GM18867 (cell line): Measurements from ENCODE around the gene PAM.

Source experiments
- ATAC-seq: cut with Tn5 transposase; IDR thresholded peaks from one replicate; pipeline ENCODE4 v1.9.1; 2021; ENCODE audit warnings: mild to moderate bottlenecking, moderate library complexity; ENCODE audit not compliant: unreplicated experiment

The PAM gene

GRCh38 chr5:102856389-102856777, 101.3 kb downstream of the PAM start:
- no peak for ATAC-seq

DNA sequence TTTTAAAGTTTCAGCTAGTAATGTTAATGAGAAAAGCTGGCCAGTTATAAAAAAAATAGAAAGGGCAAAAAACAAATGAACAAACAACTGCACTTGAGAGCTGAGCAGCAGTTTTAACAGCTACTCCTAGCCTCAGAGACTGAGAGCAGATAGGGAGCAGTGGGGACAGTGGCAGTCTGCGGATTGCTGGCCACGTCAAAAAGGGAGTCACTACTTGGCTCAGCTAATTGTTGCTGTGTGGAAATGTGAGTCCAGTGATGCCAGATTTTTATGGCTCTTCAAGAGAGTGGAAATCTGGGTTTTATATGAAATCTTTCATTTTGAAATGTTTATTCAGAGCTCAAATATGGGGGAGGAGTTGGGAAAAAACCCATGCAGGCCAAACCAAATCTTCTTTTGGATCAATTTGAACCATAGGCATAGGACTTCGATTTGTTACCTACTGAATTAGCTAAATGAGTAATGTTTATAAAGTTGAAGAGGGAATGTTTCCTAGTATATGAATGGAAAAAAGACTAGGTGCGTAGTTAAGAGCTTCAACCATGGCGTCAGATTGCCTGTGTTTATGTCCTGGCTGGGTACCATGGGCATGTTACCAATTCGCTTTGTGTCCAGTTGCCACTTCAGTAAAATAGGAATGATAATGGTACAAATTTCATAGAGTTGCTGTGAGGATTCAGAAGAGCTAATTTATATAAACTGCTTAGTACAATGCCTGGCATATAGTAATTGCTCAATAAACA, 102.1 kb downstream of the PAM start:
- no peak for ATAC-seq

DNA sequence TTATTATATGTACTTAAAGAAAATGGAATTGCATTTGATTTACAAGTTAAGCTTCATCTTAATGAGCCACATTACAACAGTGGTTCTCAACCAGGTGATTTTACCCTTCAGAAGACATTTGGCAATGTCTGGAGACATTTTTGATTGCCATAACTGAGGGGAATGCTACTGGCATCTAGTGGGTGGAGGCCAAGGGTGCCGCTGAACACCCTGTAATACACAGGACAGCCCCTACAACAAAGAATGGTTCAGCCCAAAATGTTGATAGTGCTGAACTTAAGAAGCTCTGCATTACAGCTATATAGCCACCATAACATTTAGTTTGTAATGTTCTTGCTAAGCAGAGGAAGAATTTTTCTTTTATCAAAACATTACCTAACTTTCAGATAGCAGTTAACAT, 103.1 kb downstream of the PAM start:
- no peak for ATAC-seq

DNA sequence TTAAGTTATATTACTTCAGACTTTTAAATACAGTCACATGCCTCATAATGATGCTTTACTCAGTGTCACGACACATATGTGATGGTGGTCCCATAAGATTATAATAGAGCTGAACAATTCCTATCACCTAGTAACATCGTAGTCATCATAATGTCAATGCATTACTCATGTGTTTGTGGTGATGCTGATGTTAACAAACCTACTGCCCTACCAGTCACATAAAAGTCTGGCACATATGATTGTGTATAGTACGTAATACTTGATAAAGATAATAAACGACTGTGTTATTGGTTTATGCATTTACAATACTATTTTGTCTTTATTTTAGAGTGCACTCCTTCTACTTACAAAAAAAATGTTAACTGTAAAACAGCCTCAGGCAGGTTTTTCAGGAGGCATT, 103.7 kb downstream of the PAM start:
- no peak for ATAC-seq

DNA sequence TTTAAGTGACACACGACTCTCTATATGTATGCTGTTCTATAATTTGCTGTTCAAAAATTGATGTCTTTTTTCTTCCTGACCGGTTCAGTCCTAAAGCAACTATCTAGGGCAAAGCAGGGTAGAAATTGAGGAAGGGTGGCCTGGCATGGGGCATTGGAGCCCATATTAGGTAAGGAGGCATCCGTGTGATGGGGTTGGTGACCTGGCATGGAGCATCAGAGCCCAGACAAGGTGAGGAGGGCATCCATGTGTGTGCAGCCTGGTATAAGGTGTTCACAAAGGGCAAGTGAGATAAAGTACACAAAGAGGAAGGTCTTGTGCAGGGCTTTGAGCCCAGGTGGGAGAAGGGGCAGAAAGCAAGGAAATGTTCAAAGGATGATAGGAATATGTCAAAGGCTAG, 104.9 kb downstream of the PAM start:
- ATAC-seq: no peak

GRCh38 chr5:102863058-102863457, 108.0 kb downstream of the PAM start:
- no peak for ATAC-seq

DNA sequence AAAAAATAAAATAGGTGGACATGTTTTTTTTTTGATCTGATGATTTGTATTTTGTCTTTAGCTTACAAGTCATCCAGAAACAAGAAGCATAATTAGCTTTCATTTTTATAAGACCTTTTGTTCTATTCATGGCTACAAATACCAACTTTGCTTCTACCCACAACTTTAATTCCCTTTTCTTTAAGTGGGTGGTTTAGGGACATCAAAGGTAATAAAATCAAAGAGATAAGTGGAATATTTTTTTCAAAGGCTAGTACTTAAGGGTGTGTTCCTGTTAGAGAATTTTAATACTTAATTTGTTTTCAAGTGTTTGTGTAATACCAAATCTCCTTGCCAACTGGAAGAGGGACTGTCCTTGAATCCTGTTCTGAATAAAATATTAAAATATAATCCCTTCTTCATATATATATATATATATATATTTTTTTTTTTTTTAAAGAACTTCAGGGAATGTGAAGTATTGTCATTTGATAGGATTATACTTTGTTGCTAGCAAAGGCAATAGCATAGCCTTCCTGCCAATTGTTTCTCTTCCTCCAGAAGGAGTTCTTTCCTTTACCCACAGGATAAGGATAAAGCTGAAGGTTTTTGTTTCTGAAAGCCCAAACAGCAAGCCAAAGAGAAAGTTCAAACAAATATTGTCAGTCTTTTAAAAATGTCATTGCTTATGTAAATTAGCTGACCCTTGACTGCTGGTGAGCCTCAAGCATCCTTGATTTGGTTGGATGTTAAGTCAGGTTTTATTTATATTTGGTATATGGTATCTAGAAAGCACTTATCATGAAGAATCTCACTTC, 108.9 kb downstream of the PAM start:
- ATAC-seq: no peak

- no peak for ATAC-seq
These were observed 110.0 kb downstream of the PAM start for GRCh38 chr5:102865171-102865509.

DNA sequence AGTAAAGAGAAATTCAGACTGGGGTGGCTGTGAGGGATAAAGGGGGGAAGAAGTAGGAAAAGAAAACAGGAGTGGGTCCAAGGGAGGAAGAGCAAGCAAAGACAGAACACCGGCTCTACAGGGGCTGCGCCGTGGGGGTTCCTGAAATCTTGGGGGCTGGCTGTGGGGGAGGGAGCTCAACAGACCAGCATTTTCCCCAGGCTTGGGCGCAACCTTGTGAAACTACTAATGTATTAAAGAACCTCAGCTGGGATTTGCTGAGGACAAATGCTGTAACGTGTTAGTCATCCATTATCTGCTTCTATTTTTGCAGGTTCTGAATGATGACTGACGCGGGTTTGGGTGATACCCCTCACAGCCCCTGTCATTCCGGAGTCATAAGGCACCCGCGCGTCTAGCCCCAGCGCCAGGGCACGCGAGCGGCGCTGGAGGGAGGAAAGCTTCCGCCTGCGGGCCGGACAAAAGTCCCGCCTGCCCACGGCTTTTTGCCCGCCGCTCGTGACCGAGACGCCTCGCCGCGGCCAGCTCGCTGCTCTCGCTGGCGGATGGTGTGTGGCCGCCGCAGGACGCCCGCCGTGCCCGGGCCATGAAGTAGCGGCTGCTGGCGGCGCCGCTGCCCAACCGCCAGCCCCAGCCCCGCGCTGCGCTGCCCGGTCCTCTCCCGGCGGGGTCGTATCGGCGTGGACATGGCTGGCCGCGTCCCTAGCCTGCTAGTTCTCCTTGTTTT, 110.6 kb downstream of the PAM start:
- peak; percentile 80 for ATAC-seq

DNA sequence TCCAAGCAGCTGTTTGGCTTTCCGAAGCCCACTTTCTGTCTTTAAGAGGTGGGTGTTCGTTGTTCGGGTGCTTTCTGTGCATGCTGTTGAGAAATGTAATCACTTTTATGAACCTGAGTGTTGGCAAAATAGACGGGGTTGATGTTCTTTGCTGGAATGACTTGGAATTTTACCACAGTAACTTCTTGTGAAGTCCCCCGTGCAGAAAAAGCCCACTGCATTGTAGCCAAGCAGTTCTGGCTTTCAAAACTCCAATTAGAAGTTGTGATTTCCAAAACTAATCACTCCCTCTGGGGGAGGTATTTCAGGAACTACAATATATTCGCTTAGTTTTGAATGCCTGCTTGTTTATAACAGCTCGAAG, 111.1 kb downstream of the PAM start:
- ATAC-seq: peak; percentile 3

DNA sequence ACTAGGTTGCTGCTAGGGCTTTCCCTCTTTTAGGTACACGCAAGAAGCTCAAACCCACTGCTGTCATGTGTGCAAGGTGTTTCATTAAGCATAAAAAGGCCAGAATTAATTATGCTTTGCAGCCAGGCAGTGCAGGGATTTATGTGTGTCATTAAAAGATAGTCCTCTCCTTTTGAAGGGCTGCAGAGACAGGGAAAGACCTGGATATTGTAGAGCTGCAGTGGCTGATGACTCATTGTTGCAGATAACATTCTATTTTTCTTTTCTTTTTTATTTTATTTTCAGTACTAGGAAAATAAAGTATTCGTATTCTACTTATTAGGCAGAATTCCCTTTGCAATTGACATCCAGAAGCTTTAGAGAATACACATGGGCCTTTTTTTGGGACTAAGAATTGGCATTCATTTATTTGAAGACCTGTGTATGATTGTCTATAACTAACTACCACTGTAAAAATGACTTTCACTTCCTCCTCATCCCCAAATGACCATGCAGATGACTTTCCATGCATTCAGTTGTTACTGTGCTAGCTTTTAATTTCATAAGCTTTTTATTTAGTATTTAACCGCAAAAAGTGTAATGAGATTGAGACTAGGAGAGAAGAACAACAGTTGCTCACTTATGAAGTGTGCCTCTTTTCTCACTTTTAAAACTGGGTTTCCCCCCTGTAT, 113.0 kb downstream of the PAM start:
- ATAC-seq: no peak

GRCh38 chr5:102869230-102869629, 114.1 kb downstream of the PAM start:
- ATAC-seq: no peak

DNA sequence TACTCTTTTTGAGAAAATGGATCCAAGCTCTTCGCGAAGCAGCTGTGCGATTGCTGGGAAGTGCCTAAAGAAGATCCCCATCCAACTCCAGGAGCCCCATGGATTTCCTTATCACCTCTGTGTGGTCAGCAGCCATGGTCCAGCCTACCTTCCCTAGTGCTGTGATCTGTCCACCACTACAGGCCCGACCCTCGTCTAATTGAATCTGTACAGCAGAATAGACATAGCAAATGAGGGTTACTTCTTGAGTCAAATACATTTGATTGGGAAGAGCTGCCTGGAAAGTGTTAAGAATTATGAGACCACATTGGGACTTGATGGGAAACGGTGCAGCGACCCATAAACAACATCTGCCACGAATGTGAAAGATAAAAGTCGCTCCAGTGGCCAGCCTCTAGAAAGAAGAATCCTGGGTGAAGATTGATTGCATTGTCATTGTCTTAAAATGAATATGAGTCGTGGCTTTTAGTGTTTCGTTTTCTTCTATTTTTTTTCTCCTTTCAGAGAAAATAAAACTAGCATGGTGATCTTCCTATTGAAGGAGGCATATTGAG, 118.4 kb downstream of the PAM start:
- no peak for ATAC-seq

DNA sequence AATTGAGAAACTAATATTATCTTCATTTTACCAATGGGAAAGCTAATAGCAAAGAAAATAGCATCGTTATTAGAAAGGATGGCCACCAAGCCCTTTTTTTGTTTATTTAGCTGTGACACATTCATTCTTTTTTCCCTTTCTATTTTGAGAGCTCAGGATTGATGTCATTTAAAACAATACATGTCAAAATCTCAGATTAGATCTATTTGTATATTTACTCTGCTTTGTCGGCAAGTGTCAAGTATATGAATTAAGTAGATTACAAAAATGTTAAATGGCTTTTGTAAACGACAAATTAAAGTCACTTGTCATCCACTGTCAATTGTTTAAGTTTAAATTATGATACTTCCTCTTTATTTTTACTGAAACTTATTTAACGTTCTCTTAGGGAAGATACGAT, 118.9 kb downstream of the PAM start:
- no peak for ATAC-seq

GRCh38 chr5:102875721-102876123, 120.6 kb downstream of the PAM start:
- no peak for ATAC-seq

DNA sequence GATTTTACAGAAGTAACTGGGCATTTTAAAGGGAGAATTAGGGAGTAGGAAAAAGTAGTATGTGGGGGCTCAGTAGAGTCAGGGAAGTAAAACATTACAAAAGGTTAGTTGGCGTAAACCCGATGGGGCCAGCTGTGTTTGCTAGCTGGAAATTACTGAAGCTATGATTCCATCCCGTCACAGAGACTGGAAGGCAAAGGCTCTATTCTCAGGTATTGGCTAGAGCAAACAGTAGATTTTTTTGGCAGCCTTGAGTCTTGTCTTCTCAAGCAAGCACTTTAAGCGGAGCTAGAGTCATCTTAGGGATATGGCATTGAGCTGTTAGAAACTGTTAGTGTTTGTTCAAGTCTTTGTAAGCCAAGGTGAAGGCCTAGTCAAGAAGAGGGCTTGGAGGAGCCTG, 121.5 kb downstream of the PAM start:
- ATAC-seq: no peak

- ATAC-seq: no peak
These were observed 124.6 kb downstream of the PAM start for GRCh38 chr5:102879741-102880140.

DNA sequence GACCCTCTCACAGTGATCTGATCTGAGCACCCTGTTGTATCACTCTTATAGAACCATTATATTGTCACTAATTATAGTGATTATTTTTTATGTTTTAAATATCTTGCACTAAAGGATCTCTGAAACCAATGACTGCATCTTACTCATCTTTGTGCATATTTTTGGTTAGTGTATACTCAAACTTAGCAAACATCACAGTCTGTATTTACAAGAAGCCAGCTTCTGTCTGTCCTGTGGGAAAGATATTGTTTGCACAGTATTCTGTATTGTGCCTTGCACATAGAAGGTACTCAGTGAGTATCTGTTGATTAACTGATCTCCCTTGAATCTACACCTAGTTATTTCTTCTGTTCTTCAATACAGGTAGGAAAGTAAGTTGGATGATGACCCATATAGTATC, 131.5 kb downstream of the PAM start:
- no peak for ATAC-seq

DNA sequence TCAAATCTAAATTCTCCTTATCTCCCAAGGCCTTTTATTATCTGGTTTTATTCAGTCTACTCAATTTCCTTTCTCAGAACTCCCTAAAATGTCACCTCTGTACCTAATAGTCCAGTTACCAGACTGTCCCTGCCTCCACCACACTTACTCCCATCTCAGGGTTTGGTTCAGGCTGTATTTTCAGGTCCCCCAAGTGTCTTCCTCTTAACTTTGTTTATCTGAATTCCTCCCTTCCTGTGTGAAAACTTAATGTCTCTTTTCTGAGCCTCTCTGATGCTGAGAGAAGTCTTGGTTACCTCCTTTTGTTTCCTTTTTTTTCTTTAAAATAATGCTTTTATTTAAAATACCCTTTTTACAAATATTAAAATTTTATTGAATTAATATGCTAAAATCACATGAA, 133.4 kb downstream of the PAM start:
- ATAC-seq: no peak

DNA sequence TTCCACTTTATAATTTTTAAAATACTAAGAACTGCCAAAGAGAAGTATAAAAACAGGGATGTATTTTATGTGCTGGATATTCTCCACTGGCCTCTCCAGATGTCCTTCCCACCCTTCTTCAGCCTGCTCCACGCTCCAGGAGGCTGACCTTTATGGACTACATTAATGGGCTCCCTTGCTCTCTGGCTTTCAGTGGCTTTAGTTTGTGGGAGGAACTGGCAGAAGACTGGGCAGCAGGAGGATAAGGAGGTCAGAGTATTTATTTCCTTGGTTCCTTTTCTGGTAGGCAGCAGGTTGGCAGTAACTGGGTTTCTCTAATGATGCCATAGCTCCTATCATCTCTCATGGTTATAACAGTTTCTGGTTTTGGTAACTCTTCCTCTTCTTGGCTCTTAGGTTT, 133.9 kb downstream of the PAM start:
- ATAC-seq: no peak

- no peak for ATAC-seq
These were observed 135.0 kb downstream of the PAM start for GRCh38 chr5:102890133-102890532.
